NCI-H2107 (cell line): ENCODE results near the gene MMP20.
"Not testable (repeated sequence)": the region's sequence is repeated elsewhere in the genome, so short reads cannot be mapped to it uniquely, and the experiment has no call there.

Experiments
- DNase-seq: peaks from one replicate; lab custom pipeline; 2025; lab: John Stamatoyannopoulos, UW

MMP20 gene, protein sequence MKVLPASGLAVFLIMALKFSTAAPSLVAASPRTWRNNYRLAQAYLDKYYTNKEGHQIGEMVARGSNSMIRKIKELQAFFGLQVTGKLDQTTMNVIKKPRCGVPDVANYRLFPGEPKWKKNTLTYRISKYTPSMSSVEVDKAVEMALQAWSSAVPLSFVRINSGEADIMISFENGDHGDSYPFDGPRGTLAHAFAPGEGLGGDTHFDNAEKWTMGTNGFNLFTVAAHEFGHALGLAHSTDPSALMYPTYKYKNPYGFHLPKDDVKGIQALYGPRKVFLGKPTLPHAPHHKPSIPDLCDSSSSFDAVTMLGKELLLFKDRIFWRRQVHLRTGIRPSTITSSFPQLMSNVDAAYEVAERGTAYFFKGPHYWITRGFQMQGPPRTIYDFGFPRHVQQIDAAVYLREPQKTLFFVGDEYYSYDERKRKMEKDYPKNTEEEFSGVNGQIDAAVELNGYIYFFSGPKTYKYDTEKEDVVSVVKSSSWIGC

GRCh38 chr11:102625177-102625576 lies at the start of gene MMP20:
Gene MMP20, minus strand, starts transcription at chr11:102625332. Its CDS starts 13 bp downstream, at chr11:102625319.
- no peak for DNase-seq

DNA sequence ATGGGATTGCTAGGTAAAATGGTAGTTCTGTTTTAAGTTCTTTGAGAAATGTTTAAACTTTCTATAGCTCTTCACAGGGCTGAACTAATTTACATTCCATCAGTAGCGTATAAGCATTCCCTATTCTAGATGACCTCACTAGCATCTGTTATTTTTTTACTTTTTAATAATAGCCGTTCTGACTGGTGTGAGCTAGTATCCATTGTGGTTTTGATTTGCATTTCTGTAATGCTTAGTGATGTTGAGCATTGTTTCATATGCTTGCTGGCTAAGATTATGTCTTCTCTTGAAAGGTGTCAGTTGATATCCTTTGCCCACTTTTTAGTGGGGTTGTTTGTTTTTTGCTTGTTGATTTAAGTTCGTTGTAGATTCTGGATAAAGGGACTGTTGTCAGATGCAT lies 44.5 kb upstream of the MMP20 start:
- no peak for DNase-seq

DNA sequence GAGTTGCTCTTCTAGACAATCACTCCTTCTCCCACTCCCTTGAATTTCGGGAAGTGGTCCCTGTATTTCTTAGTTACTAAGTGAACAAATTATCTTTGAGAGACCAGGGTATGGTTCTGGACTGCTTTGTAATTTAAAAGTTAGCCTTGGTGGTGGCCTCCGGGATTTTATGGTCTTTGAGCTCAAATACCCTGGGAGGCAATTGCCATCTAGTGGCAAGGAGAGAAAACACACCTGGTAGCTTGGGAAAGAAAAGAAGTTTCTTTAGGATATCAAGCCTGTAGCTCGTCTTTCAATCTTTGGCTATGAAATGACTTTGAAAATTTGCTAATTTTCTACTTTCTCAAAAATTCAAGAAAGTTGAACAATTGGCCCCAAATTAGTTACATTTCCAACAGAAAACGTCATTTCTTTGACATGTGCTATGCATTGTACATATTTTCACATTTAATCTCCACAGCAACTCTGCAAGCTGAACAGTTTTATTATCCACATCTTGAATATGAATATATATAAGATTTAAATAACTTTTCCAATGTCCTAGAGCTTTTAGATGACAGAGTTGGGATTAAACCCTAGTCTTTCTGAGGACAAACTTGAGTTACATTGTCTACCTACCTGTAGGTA lies 41.3 kb upstream of the MMP20 start:
- DNase-seq, result peak; percentile 7

GRCh38 chr11:102664001-102664752 lies 39.0 kb upstream of the MMP20 start:
- DNase-seq, result no peak

DNA sequence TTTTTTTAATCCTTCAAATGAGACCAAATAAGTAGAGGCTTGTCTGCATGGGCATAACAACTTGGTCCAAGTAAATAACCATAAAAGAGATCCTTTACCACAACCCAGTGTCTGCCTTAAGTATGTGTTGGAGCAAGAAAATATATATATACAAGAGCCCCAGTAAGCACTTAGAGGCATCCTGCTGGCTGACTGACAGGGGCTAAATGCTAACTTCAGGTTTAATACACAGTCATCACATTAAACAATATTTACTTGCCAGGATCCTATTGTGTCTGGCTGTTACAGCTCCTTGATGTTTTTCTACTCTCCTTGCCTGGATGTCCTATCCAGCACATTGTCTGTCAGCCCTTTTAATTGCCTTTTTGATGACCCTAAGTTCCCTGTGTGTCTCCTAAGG lies 37.5 kb upstream of the MMP20 start:
- no peak for DNase-seq

- DNase-seq, result no peak
These were observed 35.9 kb upstream of the MMP20 start for GRCh38 chr11:102661040-102661439.

GRCh38 chr11:102656528-102656927 lies 31.4 kb upstream of the MMP20 start:
- DNase-seq, result no peak

DNA sequence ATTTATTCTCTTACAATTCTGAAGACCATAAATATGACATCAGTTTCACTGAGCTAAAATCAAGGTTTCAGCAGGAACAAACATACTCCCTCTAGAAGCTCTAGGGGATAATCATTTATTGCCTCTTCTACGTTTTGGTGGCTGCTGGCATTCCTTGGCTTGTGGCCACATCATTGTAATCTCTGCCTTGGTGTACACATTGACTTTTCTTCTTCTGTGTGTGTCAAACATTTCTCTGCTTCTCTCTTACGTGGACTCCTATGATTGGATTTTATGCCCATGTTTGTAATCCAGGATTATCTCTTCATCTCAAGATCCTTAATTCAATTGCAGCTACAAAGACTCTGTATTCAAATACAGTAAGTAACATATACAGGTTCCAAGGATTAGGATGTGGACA lies 30.4 kb upstream of the MMP20 start:
- no peak for DNase-seq

GRCh38 chr11:102654761-102655160 lies 29.6 kb upstream of the MMP20 start:
- no peak for DNase-seq

GRCh38 chr11:102653744-102654291 lies 28.7 kb upstream of the MMP20 start:
- no peak for DNase-seq

GRCh38 chr11:102647430-102647829 lies 22.3 kb upstream of the MMP20 start:
- no peak for DNase-seq

DNA sequence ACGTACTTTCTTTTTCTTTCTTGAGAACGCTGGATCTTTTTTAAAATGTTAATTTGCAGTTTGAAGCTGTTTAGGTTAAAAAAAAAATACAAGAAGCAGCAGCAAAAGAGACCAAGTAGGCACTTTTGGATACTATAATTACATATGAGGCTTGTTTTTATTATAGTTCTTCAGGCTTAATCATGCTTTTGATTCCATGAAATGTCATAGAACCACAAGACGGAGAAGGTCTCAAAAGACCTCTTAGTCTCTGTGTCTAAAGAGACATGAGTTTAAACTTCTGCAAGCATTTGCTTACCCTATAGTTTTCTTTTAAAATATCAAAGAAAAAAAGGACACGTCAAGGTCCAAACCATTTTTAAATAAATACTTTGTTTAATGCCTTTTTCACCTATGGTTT lies 18.8 kb upstream of the MMP20 start:
- no peak for DNase-seq

- no peak for DNase-seq
These were observed 15.8 kb upstream of the MMP20 start for GRCh38 chr11:102640946-102641345.

- DNase-seq, result no peak
These were observed 14.5 kb upstream of the MMP20 start for GRCh38 chr11:102639656-102640055.

DNA sequence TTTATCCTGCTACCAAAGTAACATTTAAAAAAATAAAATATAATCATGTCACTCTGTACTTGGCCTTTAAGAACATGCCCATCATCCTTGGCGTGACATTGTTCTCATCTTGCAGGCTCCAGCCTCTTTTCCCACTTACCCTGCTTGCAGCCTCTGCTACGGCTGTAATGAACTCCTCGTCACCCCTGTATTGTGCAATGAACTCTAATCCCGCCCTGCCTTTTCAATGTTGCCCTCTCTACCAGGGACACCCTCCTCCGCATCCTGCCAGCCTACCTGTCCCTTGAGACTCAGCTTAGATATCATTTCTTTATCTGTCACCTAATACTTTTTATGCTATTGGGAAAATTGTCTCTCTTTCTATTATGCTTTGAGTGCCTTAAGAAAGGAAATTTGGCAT lies 12.6 kb upstream of the MMP20 start:
- no peak for DNase-seq

DNA sequence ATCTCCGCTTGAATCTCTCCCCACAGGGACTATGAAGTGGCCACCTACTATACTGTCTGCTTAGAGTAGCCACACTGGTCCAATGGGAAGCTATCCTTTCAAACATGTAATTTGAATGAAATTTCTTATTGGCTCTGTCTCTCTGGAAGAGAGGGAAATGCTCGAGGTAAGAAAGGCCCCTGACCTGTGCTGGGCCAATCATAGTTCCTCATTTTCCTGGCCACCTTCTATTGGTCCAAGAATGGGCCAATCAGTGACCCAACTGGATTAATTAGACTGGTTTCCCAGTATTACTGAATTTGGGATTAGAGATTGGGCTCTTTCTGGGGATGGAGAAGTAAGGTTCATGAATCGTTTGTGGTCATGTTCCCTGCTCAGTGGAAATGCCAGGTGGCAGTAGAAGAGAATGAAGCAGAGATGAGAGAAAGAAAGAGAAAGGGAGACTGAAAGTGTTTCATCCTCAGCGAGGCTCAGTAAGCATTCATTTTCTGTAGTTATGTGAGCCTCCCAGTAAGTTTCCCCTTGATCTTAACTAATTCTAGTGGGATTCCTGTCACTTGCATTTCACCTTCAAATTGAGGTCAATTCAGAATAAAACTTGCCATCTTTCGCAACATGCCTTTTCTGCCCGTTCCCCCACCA lies 8.4 kb upstream of the MMP20 start:
- no peak for DNase-seq

DNA sequence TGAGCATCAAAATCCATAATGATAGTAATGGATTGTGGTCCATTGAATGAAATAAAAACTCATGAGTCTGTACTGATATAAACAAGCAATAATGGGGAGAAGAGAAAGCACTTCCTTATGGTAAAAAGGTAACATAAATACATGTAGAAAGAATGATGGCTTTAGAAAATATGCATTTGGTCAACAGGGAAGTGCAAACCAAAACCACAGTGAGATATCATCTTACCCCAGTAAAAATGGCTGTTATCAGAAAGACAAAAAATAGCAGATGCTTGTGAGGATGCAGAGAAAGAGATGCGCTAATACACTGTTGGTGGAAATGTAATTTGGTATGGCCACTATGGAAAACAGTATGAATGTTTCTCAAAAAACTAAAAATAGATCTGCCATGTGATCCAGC lies 6.9 kb upstream of the MMP20 start:
- DNase-seq, result no peak

DNA sequence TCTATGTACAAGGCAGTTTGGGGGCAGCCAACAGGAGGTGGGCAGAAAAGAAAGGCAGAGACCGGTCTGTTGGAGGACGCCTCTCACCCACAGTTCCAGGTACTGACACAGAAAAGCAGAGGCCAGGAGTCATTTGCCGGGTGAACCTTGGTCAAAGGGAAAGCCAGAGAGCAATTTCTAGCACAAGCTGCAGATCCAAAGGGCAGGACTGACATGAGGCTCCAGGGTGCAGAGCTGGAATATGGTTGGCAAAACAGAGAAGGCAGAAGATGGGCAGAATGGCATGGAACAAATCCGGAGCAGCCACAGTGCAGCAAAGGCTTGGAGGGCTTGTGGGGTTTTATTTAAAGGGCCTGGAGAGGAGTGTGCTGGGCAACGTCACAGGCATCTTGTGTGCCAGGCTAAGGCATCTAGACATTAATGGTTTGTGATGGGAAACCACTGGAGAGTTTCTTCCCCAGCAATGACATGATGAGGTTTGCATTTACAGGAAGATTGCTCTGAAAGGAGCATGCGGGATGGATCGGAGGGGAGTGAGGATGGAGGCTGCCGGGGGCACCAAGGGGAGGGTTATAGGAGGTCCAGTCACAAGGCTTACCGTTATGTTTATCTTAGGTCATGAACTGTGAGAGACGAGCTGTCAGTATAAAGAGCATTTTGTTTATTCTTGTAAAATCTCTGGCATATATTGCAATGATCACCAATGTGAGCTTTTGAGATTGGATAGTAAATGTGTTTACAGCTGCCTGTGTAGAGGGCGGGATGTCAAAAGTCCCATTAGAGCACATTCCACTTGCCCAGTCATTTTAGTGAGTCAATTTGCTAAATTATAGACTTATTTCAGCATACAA lies 5.7 kb upstream of the MMP20 start:
- DNase-seq, result no peak

DNA sequence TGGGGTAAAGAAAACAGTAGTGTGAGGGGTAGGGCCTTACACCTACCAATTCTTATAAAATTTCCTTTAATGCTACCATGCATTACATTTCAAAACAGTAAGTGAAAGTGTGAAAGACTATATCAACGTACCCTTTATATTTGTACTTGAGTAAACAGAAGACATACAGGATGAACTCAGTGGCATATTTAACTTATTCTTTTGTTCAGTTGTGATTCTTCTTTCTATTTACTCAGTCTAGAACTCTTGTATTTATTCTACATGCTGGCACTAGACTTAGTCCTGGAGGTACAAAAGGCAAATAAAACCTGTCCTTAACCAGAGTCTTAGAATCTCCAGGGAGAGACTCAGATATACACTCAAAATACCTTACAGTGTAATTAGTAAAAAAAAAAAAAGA lies 4.8 kb upstream of the MMP20 start:
- DNase-seq, result not testable (repeated sequence)

DNA sequence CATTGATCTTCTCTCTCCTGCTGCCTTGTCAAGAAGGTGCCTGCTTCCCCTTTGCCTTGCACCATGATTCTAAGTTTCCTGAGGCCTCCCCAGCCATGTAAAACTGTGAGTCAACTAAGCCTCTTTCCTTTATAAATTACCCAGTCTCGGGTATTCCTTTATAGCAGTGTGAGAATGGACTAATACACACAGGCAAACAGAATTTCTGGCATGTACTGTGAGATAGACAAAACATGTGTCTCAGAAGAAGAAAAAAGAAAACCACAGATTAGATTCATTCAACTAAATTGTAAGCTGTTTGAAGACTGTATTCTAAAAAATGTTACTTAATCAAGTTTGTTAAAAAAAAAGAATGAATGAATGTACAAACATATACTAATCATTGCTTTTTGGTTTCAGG lies 1.5 kb upstream of the MMP20 start:
- DNase-seq, result no peak

GRCh38 chr11:102623998-102624397 lies 1.1 kb downstream of the MMP20 start:
- DNase-seq, result no peak
